Measurements from ENCODE around the gene ADGRL2. TPM values are rescaled to one million over a fixed set of nuclear protein-coding genes. Genes with fewer than 3 reads are reported as not detected.

The ADGRL2 gene
- total RNA-seq, 4 donors from 2014 or later: 25.3 to 77.7 (median 27.2) TPM

GRCh38 chr1:81847063-81847462 lies 46.3 kb downstream of the ADGRL2 start:
- Histone ChIP-seq H3K27me3 (no peaks in the 10 kb centered on the region), H3K36me3 (peaks cover 0 to 4% (median 0%) of the 10 kb centered on the region in 3 donors), H3K27ac (no peak overlapping the region), H3K9me3 (no peaks in the 10 kb centered on the region), H3K4me3 (no peak overlapping the region), H3K4me1 (no peaks in the 10 kb centered on the region)
- 85 to 91% methylated on average over 2 of the region's 2 CpGs for WGBS, 2 donors
- TF ChIP-seq, protein P1, sequence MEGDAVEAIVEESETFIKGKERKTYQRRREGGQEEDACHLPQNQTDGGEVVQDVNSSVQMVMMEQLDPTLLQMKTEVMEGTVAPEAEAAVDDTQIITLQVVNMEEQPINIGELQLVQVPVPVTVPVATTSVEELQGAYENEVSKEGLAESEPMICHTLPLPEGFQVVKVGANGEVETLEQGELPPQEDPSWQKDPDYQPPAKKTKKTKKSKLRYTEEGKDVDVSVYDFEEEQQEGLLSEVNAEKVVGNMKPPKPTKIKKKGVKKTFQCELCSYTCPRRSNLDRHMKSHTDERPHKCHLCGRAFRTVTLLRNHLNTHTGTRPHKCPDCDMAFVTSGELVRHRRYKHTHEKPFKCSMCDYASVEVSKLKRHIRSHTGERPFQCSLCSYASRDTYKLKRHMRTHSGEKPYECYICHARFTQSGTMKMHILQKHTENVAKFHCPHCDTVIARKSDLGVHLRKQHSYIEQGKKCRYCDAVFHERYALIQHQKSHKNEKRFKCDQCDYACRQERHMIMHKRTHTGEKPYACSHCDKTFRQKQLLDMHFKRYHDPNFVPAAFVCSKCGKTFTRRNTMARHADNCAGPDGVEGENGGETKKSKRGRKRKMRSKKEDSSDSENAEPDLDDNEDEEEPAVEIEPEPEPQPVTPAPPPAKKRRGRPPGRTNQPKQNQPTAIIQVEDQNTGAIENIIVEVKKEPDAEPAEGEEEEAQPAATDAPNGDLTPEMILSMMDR (IDR thresholded peaks at IDR 0.05): no peak
- TF ChIP-seq POLR2A (IDR thresholded peaks at IDR 0.05): no peak
- TF ChIP-seq EP300 (IDR thresholded peaks at IDR 0.05): no peak
- no peak for DNase-seq (ENCODE audit: low spot score in 2 of 2)

DNA sequence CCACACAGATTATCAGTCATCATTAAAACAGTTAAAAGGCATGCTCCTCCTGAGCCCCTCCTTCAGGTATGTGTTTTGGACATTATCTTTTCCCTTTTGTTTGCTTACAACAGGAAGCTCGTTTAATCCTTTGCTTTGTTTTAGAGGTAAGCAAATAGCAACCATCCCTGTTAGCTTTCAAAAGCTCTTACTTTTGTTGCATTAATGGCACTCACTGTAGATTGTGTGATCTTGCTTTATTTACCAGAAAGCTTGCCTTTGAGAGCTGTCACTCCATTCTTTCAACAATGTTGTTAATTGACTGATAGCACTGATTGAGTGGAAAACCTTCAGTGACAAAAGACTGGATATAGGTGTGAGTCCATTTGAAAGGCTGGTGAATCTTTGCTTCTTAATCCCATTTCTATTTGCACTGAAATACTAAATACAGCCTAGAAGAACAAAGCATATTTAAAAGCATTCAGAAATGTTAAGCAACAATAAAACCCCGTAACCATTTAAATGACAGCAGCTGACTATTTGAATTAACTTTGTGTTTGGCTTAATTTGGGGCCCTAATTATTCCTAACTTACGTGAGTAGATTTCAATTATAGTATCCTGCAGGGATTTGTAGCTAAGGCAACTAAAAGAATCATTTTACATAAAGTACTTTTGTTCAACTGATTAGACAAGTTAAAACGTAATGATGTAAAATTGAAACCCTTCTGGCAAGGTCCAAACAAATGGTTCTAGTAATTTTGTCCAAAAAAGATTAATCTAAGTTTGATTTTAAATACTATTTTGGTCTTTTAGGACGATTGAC lies 48.3 kb downstream of the ADGRL2 start:
- WGBS, 2 donors: 64 to 75% methylated on average over 5 of the region's 5 CpGs
- Histone ChIP-seq H3K27me3 (no peaks in the 10 kb centered on the region), H3K27ac (no peak overlapping the region), H3K9me3 (no peaks in the 10 kb centered on the region), H3K4me3 (no peak overlapping the region), H3K4me1 (no peaks in the 10 kb centered on the region), H3K36me3 (peaks cover 0 to 4% (median 0%) of the 10 kb centered on the region in 3 donors)
- DNase-seq (ENCODE audit: low spot score in 2 of 2): no peak
- no peak for TF ChIP-seq EP300 (IDR thresholded peaks at IDR 0.05)
- no peak for TF ChIP-seq POLR2A (IDR thresholded peaks at IDR 0.05)
- TF ChIP-seq, protein P1 (IDR thresholded peaks at IDR 0.05): no peak

DNA sequence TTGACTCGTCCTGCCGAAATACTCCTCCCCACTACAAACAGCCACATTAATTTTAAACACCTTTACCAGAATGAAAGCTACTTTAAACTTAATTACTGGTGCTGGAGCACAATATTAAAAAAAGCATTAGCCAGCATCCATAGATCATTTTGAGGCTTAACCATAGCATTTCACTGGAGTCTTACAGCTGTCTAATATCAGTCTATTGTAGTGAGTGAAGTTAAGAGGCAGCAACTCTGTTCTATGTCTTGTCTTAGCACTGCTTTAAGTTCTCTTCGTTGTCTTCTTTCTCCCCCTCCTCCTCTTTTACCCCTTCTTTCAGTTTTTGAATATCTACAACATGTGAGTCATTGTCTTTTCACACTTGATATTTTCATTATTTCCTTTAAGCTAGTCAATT lies 49.3 kb downstream of the ADGRL2 start:
- Histone ChIP-seq H3K9me3 (no peaks in the 10 kb centered on the region), H3K27me3 (no peaks in the 10 kb centered on the region), H3K27ac (no peak overlapping the region), H3K4me1 (no peaks in the 10 kb centered on the region), H3K36me3 (no peaks in the 10 kb centered on the region), H3K4me3 (no peak overlapping the region)
- no peak for TF ChIP-seq POLR2A (IDR thresholded peaks at IDR 0.05)
- TF ChIP-seq, protein P1 (IDR thresholded peaks at IDR 0.05): no peak
- no peak for TF ChIP-seq EP300 (IDR thresholded peaks at IDR 0.05)
- no peak for DNase-seq (ENCODE audit: low spot score in 2 of 2)
- 89 to 91% methylated on average over 3 of the region's 3 CpGs for WGBS, 2 donors

DNA sequence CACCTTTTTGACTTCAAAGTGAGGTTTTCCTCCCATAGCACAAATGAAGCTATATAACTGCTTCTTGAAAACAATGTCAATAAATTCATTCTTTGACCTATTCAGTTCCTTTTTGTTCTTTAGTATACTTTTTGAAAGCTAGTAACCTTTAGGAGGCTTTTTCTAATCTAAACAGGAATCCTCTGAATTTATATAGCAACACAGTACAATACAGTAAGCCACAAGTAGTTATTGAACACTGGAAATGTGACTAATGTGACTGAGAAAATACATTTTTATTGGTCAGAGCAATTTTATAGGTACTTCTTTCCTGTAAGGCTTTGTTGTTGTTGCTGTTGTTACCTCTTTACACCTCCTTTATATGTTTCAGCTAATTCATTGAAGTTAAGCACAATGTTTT lies 49.8 kb downstream of the ADGRL2 start:
- H3K27ac ChIP-seq: no peak overlapping the region
- no peaks in the 10 kb centered on the region for H3K4me1 ChIP-seq
- H3K9me3 ChIP-seq: no peaks in the 10 kb centered on the region
- DNase-seq (ENCODE audit: low spot score in 2 of 2): no peak
- no peaks in the 10 kb centered on the region for H3K36me3 ChIP-seq
- TF ChIP-seq, protein P1 (IDR thresholded peaks at IDR 0.05): no peak
- H3K27me3 ChIP-seq: no peaks in the 10 kb centered on the region
- H3K4me3 ChIP-seq: no peak overlapping the region

GRCh38 chr1:81851217-81851616 lies 50.5 kb downstream of the ADGRL2 start:
- no peak for TF ChIP-seq POLR2A (IDR thresholded peaks at IDR 0.05)
- 95 to 96% methylated on average over 2 of the region's 2 CpGs for WGBS, 2 donors

More at GRCh38 chr1:81851217-81851616, 50.5 kb downstream of the ADGRL2 start:
- H3K9me3 ChIP-seq: no peaks in the 10 kb centered on the region
- no peaks in the 10 kb centered on the region for H3K36me3 ChIP-seq
- DNase-seq (ENCODE audit: low spot score in 2 of 2): no peak
- H3K4me3 ChIP-seq: no peak overlapping the region
- no peaks in the 10 kb centered on the region for H3K4me1 ChIP-seq
- no peak overlapping the region for H3K27ac ChIP-seq
- H3K27me3 ChIP-seq: no peaks in the 10 kb centered on the region
